ENCODE measurements around the gene SHISA8.

Gene SHISA8

DNA sequence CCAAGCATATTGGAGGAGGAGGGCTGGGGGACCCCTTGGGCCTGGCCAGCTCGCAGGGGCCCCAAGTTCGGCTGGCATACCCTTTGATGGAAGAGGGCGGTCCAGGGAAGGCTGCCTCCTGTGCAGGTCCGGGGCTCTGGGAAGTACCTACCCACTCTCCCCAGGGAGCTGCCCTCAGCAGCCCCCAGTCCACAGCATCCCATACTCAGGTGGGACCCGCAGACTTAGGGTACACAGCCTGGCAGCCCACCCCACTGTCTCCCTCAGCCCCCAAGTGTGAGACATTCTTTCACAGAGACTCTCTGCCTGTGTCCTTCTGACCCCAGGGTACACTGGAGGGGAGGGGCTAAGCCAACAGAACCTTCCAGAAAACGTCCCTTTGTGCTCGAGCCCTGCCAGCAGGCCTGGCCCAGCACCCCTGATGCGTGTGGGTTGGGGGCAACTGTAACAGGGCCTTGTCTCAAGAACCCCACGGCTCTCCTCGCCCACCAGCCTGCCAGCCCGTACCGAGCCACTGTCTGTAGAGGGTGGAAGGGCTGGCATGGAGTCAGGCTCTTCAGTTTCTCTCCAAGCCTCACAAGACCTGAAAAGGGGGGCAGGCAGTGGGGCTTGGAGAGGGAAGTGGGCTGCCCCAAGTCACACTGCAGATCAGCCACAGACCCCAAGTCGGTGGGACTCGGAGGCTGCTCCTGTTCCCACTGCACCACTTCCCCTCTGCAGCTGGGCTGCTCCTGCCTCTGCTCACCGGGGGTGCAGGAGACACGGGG lies 18.7 kb upstream of the SHISA8 start:
- no peak for DNase-seq

DNA sequence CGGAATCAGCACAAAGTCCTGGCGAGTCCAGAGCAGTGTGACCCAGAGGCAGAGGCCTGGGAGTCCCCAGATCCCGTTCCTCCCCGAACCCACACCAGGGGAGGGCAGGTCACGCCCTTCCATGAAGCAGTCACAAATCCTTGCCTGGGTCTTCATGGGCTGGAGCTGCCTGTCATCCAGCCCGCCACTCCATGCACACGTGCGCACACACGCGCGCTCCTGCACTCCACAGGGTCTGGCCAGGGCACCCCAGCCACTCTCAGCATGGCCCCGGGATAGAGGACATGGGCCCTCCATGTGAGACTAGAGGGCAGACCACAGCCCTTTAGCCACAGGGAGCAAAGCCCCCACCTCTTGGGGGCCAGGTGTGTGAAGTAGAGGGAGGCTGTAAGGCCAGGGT lies 17.5 kb upstream of the SHISA8 start:
- no peak for DNase-seq

DNA sequence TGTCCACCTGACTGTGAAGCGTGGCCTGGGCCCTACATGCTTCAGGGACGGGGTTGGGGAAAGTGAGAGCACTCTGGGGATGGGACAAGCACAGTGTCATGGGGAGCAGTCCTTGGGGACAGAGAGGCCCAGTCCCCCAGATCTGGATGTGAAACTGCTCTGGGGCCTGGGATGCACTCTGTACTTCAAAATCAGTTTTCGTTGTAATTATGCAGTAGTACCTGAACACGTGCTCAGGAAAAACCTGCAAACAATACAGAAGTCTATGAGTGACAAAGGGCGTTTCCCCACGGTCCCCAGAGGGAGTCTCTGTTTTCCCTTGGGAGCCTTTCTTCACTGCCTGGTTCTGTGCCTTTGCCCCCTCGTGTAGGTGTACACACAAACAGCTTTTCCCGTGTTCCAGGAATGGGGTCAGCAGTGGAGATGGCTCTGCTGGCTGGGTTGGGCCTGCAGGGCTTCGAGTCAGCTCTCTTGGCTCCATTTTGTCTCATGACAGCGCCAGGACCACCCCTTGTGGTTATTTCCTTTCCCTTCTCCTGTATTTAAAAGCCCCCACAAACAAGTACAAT lies 16.9 kb upstream of the SHISA8 start:
- DNase-seq, result no peak

DNA sequence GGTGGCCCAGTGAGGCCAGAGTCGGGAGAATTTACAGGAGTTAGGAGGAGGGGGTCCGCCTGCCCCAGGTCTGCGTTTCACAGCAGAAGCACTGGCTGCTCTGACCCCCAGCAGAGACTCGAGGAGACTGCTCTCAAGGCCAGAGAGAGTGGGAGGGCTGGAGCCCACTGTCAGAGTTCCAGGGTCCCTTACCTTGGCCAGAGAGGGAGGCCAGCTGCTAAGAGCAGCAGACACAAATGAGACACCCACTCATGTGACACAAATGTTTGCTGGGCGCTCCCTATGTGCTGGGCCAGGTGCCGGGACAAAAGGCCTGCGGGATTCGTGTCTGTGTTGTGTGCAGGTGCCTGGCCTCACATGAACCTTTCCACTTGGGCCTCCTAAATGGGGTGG lies 14.5 kb upstream of the SHISA8 start:
- no peak for DNase-seq

DNA sequence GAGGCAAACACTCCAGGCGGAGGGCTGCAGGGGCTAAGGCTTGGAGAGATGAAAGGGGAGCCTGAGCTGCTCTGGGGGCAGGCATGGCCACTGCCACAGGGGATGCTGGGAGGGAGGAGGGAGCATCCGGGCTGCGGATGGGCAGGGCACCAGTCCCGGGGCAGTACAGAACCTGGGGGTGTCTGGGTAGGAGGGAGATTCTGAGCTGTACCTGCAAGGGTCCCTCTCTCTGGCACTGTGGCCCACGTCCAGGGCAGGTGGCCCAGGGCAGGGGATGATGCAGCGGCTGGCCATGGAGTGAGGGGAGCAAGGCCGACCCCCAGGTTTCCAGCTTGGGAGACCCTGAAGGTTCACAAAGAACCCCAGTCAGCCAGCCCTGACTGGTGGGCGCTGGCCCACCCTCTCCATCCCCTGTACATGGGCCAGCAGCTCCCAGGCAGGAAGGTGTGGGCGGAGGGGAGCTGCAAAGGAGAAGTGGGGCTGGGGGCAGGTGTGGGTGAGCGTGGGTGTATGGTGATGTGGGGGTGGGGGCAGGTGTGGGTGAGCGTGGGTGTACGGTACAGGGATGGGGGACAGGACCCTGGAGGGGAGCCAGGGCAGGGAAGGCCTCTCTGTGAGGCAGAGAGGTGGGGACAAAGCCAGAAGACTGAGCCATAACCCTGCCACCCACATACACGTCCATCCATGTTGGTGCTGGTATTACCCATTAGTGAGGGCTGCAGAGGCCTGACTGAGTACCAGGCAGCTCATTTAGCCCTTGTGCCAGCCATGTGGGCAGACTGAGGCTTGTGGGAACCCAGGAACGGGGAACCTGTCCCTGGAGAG lies 13.9 kb upstream of the SHISA8 start:
- DNase-seq, result no peak

DNA sequence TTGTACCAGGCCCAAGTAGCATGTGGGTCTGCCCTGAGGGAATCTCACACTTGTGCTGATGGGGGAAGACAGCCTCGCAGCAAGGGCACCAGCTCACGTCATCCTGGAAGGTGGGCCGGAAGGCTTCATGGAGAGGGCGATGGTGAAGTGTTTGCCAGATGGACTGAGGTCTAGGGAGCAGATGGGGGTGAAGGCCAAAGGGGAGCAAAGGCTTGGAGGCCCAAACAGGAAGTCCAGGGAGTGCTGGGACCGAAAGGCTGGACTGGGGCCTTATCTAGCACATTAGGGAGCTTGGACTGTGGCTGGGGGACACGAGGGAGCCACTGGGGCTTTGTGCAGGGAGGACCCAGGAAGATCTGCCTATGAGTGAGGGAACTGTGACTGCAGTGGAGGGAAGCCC lies 12.9 kb upstream of the SHISA8 start:
- DNase-seq, result no peak

DNA sequence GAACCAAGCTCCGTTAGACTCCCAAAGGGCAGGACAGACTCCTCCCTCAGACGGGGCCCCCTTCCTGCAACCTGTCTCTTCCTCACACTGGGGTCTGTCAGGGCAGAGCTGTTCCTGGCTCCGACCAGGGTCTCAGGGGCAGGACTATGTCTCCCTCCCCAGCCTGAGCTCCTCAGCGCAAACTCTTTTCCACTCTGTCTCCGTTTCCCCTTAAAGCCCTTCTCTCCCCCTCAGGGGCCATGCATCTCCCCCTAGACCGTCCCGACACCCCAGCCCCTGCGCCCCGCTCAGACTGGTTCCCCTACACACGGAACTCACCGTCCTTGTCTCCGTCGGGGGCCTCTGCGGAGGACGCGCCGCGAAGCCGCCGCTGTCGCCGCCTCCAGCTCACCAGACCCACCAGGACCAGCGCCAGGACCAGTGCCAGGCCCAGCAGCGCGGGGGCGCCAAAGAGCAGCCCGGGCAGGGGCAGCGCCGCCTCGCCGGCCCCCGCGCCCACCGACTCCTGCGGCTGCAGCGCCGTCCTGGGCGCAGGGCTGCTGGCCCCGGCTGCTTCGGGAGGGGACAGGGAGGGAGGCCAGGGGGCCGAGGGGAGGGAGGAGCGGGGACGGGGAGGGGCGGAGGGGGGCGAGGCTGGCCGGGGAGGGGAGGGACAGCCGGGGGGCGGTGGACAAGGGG lies 11.0 kb upstream of the SHISA8 start:
- DNase-seq, result peak; percentile 64

DNA sequence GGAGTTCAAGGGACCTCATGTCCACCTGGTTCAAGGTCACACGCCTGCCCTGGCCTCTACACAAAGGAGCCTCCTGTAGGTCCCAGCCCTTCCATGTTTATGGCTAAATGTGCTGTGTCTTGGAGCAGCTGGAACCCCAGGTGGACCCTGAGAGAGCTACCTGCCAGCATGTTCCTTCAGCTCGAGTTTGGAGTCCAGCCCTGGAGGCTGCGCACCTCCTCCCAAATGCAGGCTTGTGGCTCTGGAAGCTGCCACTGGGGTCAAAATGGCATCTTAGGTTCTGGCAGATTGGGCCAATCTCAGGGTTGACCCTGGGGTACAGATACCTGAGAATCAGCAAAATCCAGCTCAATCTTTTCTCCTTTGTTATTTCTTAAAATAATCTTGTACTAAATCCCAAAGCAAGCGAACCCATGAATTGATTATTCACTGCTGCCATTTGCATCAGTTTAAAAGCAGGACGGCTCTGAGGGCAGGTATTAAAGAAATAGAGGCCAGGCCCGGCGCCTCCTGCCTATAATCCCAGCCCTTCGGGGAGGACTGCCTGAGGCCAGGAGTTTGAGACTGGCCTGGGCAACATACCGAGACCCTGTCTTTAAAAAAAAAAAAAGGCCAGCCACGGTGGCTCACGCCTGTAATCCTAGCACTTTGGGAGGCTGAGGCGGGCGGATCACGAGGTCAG lies 8.9 kb upstream of the SHISA8 start:
- DNase-seq, result no peak

DNA sequence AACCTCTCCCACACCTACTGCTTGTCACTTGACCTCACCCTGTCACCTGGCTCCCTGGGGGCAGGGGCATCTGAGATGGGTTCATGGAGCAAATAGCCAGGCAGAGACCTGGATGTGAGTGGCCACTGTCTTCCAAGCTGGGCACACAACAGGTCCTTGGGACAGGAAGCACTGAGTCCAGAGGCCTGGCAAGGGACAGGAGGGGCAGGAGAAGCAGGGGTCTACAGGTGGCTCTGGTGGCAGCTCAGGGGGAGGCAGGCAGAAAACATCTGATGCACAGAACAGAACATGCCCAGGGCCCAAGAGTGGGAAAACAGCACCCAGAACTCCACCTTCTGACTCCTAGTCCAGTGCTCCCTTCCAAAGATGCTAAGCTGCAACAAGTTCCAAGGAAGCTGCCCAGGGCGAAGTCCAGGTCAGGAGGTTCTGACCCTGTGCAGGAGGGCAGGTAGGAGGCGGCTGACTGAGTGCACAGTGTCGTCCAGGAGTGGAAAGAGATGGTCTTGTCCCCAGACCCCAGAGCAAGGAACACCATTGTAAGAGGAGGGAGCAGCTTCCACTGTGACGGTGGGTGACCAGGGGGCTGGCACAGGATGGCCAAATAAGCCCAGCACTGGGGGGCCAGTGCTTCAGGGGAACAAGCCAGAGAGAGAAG lies 8.2 kb upstream of the SHISA8 start:
- no peak for DNase-seq

DNA sequence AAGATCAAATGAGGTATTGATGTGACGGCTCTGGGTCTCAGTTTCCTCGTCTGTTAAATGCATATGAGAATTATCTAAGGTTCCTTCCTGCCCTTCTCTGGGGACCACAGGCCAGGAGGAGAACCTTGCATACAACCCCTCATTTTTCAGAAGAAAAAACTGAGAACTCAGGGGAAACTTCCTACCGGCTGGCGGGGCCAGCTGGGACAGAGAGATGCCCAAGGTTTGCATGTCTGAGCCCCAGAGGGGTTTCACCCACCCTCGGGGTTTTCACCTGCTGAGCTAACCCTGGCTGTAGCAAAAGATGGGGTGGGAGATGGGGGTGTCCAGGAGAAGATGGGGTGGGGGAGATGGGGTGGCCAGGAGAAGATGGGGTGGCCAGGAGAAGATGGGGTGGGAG lies 7.5 kb upstream of the SHISA8 start:
- DNase-seq, result no peak

DNA sequence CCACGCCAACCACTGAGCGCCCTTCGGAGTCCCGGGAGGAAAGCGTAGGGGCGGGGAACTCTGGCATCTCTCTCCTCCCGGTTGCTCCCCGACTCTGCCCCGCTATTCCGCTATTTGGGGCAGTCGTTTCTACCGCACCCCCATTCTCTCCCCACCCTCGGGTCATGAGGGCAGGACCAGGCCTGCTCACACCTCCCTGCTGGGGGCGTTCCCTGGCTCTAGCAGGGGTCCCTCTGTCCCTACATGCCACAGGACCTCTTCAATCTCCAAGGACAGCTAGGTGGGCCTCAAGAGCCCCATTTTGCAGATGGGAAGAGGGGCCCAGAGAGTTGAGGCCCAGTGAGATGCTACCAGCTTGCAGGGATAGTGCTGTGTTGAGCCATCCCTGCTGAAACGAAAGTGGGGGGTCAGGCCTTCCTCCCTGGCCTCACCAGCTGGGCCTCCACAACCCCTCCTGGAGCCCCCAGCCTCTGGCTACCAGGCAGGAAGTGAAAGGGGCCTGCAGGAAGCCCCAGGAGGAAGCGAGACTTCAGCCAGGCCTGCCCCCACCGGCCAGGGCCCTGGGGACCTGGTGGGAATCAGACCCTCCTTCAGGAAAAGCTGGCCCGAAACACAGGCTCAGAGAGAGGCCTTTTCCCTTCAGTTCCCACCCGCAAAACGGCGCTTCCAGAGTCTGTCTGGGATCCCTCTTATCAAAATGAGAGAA lies 5.5 kb upstream of the SHISA8 start:
- no peak for DNase-seq

DNA sequence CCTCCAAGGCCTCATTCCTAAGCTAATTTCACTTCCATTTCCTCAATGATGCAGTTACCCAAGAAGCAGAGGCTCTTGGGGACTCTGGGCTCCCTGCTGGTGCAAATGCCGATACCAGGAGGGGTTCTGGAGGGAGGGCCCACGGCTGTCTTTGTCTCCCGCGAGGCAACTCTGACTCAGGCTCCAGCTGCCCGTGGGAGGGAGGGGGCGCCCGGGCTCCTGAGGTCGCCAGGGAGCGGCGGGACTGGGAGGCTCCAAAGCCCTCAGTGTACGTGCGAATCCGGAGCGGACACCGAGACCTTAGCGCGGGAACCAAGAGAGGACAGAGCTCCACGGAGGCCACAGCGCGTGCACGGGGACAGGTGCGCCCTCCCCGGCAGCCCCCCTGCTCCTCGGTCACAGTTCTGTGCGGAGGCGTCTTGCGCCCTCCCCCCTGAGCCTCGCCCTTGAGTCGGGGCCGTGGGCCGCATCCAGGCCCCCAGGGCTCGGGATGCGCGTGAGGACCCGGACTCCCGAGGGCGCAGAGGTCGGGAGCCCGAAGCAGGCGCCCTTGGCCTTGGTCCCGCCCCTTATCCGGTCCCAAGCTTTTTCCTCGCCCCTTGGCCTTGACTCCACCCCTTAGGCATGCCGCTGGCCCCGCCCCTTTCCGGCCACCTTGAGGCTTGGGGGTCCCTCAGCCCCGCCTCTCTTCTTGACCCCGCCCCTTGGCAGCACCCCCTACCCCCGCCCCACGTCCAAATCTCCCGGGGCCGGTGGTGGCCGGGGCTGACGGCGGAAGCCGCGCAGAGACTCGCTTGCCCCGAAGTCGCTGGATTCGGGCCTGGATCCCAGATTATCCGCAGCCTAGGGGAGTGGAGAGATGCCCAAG lies 4.7 kb upstream of the SHISA8 start:
- no peak for DNase-seq

DNA sequence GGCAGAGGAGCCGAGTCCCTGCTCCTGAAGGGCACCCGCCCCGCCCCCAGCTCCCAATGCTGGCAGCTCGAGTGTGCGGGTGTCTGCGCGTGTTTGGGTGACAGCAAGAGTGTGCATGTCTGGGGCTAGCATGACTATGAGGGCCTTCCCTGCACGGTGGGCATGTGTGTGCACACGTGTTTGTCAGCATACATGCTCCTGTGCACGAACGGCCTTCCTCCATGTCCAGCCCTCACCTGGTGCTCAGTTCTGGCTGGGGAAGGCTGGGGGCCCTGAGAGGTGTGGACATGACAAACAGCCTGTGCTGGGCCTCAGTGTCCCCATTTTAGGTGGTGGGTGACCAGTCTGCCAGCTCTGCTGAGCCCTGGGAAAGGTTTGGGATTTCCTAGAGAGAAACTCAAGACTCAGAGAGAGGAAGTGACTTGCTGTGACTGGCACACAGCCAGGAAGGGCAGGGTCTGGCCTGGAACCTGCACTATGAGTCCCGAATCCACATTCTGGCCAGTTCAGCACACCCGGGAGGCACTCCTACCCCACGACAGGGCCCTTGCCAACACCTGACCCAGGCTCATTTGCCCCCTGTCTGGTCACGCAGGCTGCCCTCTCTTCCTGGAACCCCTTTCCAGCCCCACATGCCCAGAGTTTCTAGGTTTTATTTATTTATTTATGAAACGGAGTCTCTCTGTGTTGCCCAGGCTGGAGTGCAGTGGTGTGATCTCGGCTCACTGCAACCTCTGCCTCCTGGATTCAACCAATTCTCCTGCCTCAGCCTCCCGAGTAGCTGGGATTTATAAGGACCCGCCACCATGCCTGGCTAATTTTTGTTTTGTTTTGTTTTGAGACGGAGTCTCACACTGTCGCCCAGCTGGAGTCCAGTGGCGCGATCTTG lies 3.3 kb upstream of the SHISA8 start:
- peak; percentile 70 for DNase-seq

DNA sequence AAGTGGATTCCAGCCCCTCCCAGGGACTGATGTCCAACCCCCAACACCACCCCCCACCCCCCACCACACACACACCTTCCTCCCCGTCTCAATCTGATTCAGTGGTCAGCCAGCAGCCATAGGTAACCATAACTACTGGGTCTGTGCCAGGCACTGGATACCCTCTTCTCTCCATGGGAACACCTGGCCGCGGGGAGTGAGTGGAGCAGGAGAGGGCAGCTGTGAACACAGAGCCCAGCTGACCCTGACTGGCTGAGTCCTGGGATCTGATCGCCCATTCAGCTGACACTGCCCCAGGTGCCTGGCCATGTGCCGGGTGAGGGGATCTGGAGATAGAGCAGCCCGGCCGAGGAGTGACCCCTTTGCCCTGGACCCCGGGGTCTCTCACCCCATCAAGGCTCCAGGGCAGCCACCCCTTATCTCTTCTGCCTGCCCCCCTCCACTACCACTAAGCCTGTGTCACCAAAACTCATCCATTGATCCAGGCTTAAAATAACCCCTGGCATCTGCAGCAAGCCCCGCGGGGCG lies 2.6 kb upstream of the SHISA8 start:
- no peak for DNase-seq

DNA sequence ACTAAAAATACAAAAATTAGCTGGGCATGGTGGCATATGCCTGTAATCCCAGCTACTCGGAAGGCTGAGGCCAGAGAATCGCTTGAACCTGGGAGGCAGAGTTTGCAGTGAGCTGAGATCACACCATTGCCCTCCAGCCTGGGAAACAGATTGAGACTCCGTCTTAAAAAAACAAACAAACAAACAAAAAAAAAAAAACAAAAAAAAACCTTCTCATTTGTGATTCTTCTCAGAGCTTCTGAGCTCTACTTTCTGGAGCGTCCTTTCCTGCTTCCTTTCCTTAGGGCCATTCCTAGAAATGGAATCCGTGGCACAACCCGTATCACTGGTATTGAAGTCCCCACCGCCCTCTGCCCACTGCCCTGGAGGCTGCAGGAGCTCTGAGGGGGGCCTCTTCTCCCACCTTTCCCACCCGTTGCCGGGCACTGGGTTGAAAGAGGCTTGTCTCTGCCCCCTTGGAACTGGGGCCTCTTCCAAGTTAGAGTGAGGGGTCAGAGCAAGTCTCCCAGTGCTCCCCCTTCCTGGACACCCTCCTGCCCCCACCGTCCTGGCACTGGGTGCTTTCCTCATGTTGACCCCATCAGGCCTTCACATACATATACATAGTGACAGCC lies 2.0 kb upstream of the SHISA8 start:
- DNase-seq, result no peak

DNA sequence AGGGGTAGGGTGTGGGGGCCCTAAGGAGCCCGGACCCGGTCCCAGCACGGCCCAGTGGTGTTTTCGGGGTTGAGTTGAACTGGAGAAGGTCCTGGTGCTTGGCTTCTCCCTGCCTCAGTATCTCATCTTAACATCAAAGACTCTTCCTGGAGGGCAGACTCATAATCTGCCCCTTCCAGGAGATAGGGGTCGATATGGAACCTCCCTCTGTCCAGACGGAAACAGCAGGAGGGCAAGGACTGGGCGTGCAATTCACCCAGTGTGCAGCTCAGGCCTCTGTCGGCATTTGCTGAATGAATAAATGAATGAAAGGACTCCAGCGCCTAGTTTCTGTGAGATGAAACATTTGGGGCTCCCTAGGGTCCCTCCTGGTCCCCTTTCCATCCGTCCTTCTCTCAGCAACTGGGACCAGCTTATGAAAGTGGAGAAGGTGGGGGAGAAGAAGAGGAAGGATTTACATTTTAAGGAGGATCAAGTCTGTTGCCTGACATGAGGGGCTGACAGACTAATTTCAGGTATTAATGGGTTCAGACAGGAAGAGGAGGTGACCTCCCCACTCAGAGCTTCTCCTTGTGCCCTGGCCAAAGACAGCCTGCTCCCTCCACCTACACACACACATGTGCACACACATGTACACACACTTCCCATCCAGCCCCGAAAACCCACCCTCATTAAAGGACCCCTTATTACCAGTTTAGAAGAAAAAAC lies 1.1 kb upstream of the SHISA8 start:
- no peak for DNase-seq

DNA sequence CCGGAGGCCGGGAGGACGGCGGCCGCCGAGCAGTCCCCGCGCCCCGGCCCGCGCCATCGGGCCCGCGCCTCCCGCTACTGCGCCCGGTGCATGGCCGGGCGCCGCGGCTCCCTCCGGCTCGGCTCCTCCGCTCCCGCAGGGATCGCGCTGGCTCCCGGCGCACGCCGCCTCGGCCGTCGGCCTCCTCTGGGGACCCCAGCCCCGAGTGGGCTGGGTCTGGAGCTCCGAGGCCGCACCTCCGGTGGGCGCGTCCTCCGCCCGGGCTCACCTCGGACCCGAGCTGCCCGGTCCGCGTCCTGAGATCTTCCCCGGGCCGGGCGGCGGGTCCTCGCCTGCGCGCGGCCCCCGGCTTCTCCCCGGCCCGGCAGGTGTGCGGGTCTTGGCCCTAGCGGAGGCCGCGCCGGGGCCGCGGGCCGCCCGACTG lies 251 bp downstream of the SHISA8 start:
- no peak for DNase-seq

DNA sequence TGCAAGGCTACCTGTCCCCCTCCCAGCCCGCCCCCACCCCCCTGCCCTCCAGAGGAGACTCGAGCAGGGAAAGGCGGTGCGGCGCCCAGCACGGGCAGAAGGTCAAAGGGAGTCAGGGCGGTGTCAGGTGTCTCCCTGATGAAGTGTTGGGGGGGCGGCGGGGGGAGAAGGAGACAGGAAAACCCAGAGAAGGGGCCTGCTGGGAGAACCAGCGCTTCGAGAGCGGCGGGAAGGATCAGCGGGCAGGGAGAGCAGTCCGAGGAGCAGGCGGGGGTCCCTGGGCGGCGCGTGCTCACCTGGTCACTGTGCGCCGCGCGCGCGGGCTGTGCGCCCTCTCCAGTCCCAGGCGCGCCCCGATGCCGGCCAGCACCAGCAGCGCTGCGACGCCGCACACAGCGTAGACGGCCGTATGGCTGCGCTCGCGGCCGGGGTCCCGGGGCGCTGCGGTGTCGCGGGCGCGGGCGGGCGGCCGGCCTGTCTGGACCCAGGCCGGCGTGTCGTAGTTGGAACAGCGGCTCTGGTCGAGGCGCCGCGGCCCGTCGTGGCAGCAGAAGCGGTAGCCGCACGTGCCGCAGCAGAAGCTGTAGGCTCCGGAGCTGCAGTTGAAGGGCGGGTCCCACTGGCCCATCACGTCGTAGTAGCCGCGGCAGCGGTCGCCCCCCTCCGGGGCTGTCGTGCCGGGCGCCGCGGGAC lies 886 bp downstream of the SHISA8 start:
- no peak for DNase-seq
